ENCODE data around the gene TAOK2.
"Not testable (repeated sequence)": the region's sequence is repeated elsewhere in the genome, so short reads cannot be mapped to it uniquely, and the experiment has no call there.

Gene TAOK2

GRCh38 chr16:30003670-30004423 is 30.2 kb downstream of the TAOK2 start:
- DNase-seq (ENCODE audit: low read depth in 2 of 2) = no peak

- DNase-seq (ENCODE audit: low read depth in 2 of 2) = no peak
These were observed 30.7 kb downstream of the TAOK2 start for GRCh38 chr16:30004424-30004776.

GRCh38 chr16:30004811-30005242 is 31.2 kb downstream of the TAOK2 start:
- DNase-seq (ENCODE audit: low read depth in 2 of 2) = no peak

- DNase-seq (ENCODE audit: low read depth in 2 of 2) = no peak
These were observed 31.9 kb downstream of the TAOK2 start for GRCh38 chr16:30005341-30006094.

- no peak for DNase-seq (ENCODE audit: low read depth in 2 of 2)
These were observed 32.4 kb downstream of the TAOK2 start for GRCh38 chr16:30006095-30006473.

- DNase-seq (ENCODE audit: low read depth in 2 of 2) = no peak
These were observed 33.1 kb downstream of the TAOK2 start for GRCh38 chr16:30006659-30007377.

GRCh38 chr16:30007378-30007895 is 33.8 kb downstream of the TAOK2 start:
- no peak for DNase-seq (ENCODE audit: low read depth in 2 of 2)

- DNase-seq (ENCODE audit: low read depth in 2 of 2) = no peak
These were observed 35.6 kb downstream of the TAOK2 start for GRCh38 chr16:30009085-30009862.

GRCh38 chr16:30009990-30010843 is 36.5 kb downstream of the TAOK2 start:
- DNase-seq (ENCODE audit: low read depth in 2 of 2) = no peak

GRCh38 chr16:30010844-30011713 is 37.4 kb downstream of the TAOK2 start, which contains the start of gene DOC2A:
DOC2A (minus strand) TSS chr16:30011027; CDS start chr16:30010222, 805 bp downstream.
- no peak for DNase-seq (ENCODE audit: low read depth in 2 of 2)

GRCh38 chr16:30011714-30012504 is 38.2 kb downstream of the TAOK2 start:
- DNase-seq (ENCODE audit: low read depth in 2 of 2) = no peak

GRCh38 chr16:30012598-30012997 is 38.9 kb downstream of the TAOK2 start:
- DNase-seq (ENCODE audit: low read depth in 2 of 2) = not testable (repeated sequence)

GRCh38 chr16:30015450-30015849 is 41.8 kb downstream of the TAOK2 start:
- not testable (repeated sequence) for DNase-seq (ENCODE audit: low read depth in 2 of 2)

GRCh38 chr16:30016555-30017276 is 43.0 kb downstream of the TAOK2 start:
- DNase-seq (ENCODE audit: low read depth in 2 of 2) = no peak

GRCh38 chr16:30017277-30017656 is 43.6 kb downstream of the TAOK2 start:
- DNase-seq (ENCODE audit: low read depth in 2 of 2) = no peak

GRCh38 chr16:30017937-30018336 is 44.3 kb downstream of the TAOK2 start:
- not testable (repeated sequence) for DNase-seq (ENCODE audit: low read depth in 2 of 2)

GRCh38 chr16:30018731-30019158 is 45.1 kb downstream of the TAOK2 start:
- no peak for DNase-seq (ENCODE audit: low read depth in 2 of 2)

- no peak for DNase-seq (ENCODE audit: low read depth in 2 of 2)
These were observed 49.2 kb downstream of the TAOK2 start, which contains the start of gene C16orf92 for GRCh38 chr16:30022887-30023286. C16orf92 (plus strand) TSS chr16:30023198; CDS start chr16:30023341, 143 bp downstream.

All from fibroblast of skin of left quadriceps (primary cell).